IMR-90 (cell line): Measurements from ENCODE around the gene BACH1. TPM values are rescaled to one million over a fixed set of nuclear protein-coding genes. Genes with fewer than 3 reads are reported as not detected.
A peak's percentile ranks its signal among the peaks of the same experiment; 100 is the strongest.

Experiments
- ATAC-seq: fragments of 200-7000 bp; cut with Tn5 transposase; 2 replicates; pipeline ENCODE4 v1.9.1; 2020; ENCODE audit warnings: low read depth, mild to moderate bottlenecking, moderate library complexity
- BruUV-seq: library from RNA; stranded (reverse); fragments of 400-500 nt; replicated peaks from 2 replicates; lab custom pipeline; 2021; lab: Mats Ljungman, UMichigan
- CTCF ChIA-PET: fragments of 300-600 bp; formaldehyde crosslinking; extraction: SDS; loops from one replicate; lab custom pipeline; 2021; ENCODE audit warnings: antibody characterized with exemption; lab: Yijun Ruan, JAX
- POLR2A ChIA-PET: fragments of 300-600 bp; sonication (Branson Sonifier 250); formaldehyde crosslinking; loops from one replicate; lab custom pipeline; 2022; ENCODE audit warnings: antibody characterized with exemption; ENCODE audit not compliant: unreplicated experiment; lab: Charles Lee
- DNase-seq: peaks from one replicate; pipeline ENCODE4 v3.0.0; 2013
- H2AFZ ChIP-seq: replicated peaks from 2 replicates; pipeline ENCODE3; 2013; ENCODE audit warnings: low read length, mild to moderate bottlenecking; ENCODE audit not compliant: poor library complexity
- H2AK5ac ChIP-seq: 2 replicates; pipeline ENCODE4 v1.6.1; 2013; ENCODE audit warnings: low read depth, low read length, inconsistent platforms
- H2AK9ac ChIP-seq: replicated peaks from 2 replicates; pipeline ENCODE3; 2013; ENCODE audit warnings: mild to moderate bottlenecking, low read depth, low read length, moderate library complexity; ENCODE audit not compliant: poor library complexity
- H2BK120ac ChIP-seq: 2 replicates; pipeline ENCODE4 v1.6.1; 2013; ENCODE audit warnings: low read depth, low read length, inconsistent platforms
- H2BK15ac ChIP-seq: 3 replicates; pipeline ENCODE4 v1.6.1; 2013; ENCODE audit warnings: low read depth, low read length, inconsistent platforms
- H2BK20ac ChIP-seq: 2 replicates; pipeline ENCODE4 v1.6.1; 2013; ENCODE audit warnings: low read depth, mild to moderate bottlenecking, inconsistent platforms, low read length, moderate library complexity
- H2BK5ac ChIP-seq: 2 replicates; pipeline ENCODE4 v1.6.1; 2013; ENCODE audit warnings: mild to moderate bottlenecking, low read depth, low read length, inconsistent platforms; ENCODE audit not compliant: poor library complexity, severe bottlenecking
- H3K14ac ChIP-seq: replicated peaks from 2 replicates; pipeline ENCODE4 v1.6.1; 2013; ENCODE audit warnings: low read depth, low read length, inconsistent platforms
- H3K18ac ChIP-seq: 2 replicates; pipeline ENCODE4 v1.6.1; 2013; ENCODE audit warnings: low read depth, low read length, control low read depth
- H3K23ac ChIP-seq: 2 replicates; pipeline ENCODE4 v1.6.1; 2013; ENCODE audit warnings: low read depth, low read length, inconsistent platforms
- H3K27ac ChIP-seq: 2 replicates; pipeline ENCODE4 v1.5.1; 2013; ENCODE audit warnings: mild to moderate bottlenecking, control low read depth, low read length; ENCODE audit not compliant: insufficient read depth
- H3K27me3 ChIP-seq: 2 replicates; pipeline ENCODE4 v1.6.1; 2013; ENCODE audit warnings: low read length; ENCODE audit not compliant: control insufficient read depth, insufficient read depth
- H3K36me3 ChIP-seq: 2 replicates; pipeline ENCODE4 v1.6.1; 2013; ENCODE audit warnings: low read length, mixed read lengths; ENCODE audit not compliant: control insufficient read depth, insufficient read depth
- H3K4ac ChIP-seq: 2 replicates; pipeline ENCODE4 v1.6.1; 2013; ENCODE audit warnings: low read depth, low read length, inconsistent platforms
- H3K4me1 ChIP-seq: 2 replicates; pipeline ENCODE4 v1.6.1; 2013; ENCODE audit warnings: low read length, mixed read lengths; ENCODE audit not compliant: control insufficient read depth, insufficient read depth
- H3K4me2 ChIP-seq: 2 replicates; pipeline ENCODE4 v1.6.1; 2013; ENCODE audit warnings: low read depth, mild to moderate bottlenecking, control low read depth, low read length, moderate library complexity
- H3K4me3 ChIP-seq: 2 replicates; pipeline ENCODE4 v1.5.1; 2013; ENCODE audit warnings: low read depth, mild to moderate bottlenecking, control low read depth, low read length, moderate library complexity; ENCODE audit not compliant: insufficient read depth
- H3K56ac ChIP-seq: 2 replicates; pipeline ENCODE4 v1.6.1; 2013; ENCODE audit warnings: low read length, inconsistent platforms; ENCODE audit not compliant: insufficient read depth; ENCODE audit errors: extremely low read depth
- H3K79me1 ChIP-seq, 2 experiments: 2 replicates each; pipeline ENCODE4 v1.6.1; 2013; ENCODE audit warnings: low read length in 2 of 2, inconsistent platforms in 1 of 2, low read depth in 1 of 2
- H3K9ac ChIP-seq: 2 replicates; pipeline ENCODE4 v1.6.1; 2013; ENCODE audit warnings: low read depth, low read length, control low read depth
- H3K9me1 ChIP-seq: 2 replicates; pipeline ENCODE4 v1.6.1; 2013; ENCODE audit warnings: low read length, inconsistent platforms; ENCODE audit not compliant: insufficient read depth
- H3K9me3 ChIP-seq: 2 replicates; pipeline ENCODE4 v1.6.1; 2013; ENCODE audit warnings: low read length; ENCODE audit not compliant: control insufficient read depth, insufficient read depth
- H4K20me1 ChIP-seq: 2 replicates; pipeline ENCODE4 v1.6.1; 2013; ENCODE audit warnings: low read length, inconsistent platforms; ENCODE audit not compliant: insufficient read depth
- H4K5ac ChIP-seq: 2 replicates; pipeline ENCODE4 v1.6.1; 2013; ENCODE audit warnings: mild to moderate bottlenecking, low read depth, low read length, control low read depth
- H4K8ac ChIP-seq, 2 experiments: 2 replicates each; pipeline ENCODE4 v1.6.1; 2013; ENCODE audit warnings: low read depth in 2 of 2, low read length in 2 of 2, control low read depth in 1 of 2, inconsistent platforms in 1 of 2
- H4K91ac ChIP-seq: 2 replicates; pipeline ENCODE4 v1.6.1; 2013; ENCODE audit warnings: low read depth, low read length, inconsistent platforms; ENCODE audit not compliant: insufficient read depth
- BHLHE40 ChIP-seq: fragments of 150-350 bp; IDR thresholded peaks from 2 replicates; pipeline ENCODE4 v1.6.1; 2016; ENCODE audit warnings: mild to moderate bottlenecking, low read depth, low read length
- CHD1 ChIP-seq: IDR thresholded peaks from 2 replicates; pipeline ENCODE4 v1.6.1; 2012; ENCODE audit warnings: low read depth, low read length, improper control_type of control experiment
- RCOR1 ChIP-seq: IDR thresholded peaks from 2 replicates; pipeline ENCODE4 v1.6.1; 2012; ENCODE audit warnings: mild to moderate bottlenecking, low read length, improper control_type of control experiment; ENCODE audit not compliant: insufficient replicate concordance
- RFX5 ChIP-seq: IDR thresholded peaks from 2 replicates; pipeline ENCODE4 v1.8.0; 2012; ENCODE audit warnings: low read depth, mild to moderate bottlenecking, low read length, moderate library complexity
- SMC3 ChIP-seq: fragments of 150-350 bp; IDR thresholded peaks from 2 replicates; pipeline ENCODE4 v1.6.1; 2016; ENCODE audit warnings: low read depth, mild to moderate bottlenecking, antibody characterized with exemption, low read length, moderate library complexity
- WGBS, 2 experiments: methylation state at CpG; one replicate each; pipeline versions ENCODE4 v1.1.5 to v1.1.7; 2013; ENCODE audit warnings: missing lambda C conversion rate in 2 of 2; ENCODE audit not compliant: insufficient read length in 1 of 2; ENCODE audit errors: extremely low coverage in 2 of 2; 5-methylcytosine and 5-hydroxymethylcytosine counted together
- dilution Hi-C: fragments of 300-500 bp; cut with HindIII; formaldehyde crosslinking; loops from one replicate; pipeline ENCODE4 v1.14.3; 2018; ENCODE audit warnings: low sequenced_read_pairs; ENCODE audit not compliant: unreplicated experiment
- in situ Hi-C: fragments of 300-500 bp; cut with MboI; formaldehyde crosslinking; loops from 3 replicates; pipeline ENCODE4 v1.14.3; 2019; ENCODE audit warnings: low sequenced_read_pairs, inconsistent platforms, mixed read lengths
- intact Hi-C: fragments of 100-400 bp; cut with micrococcal nuclease; formaldehyde crosslinking; loops from 2 replicates; pipeline ENCODE4 v1.10.0; 2022
- polyA plus RNA-seq, 3 experiments: library from polyadenylated mRNA; depleted of rRNA; stranded (reverse); fragments of >200 nt; gene quantifications; 2 replicates each; pipeline ENCODE4 v1.2.3, GENCODE V29; 2012; ENCODE audit warnings: low replicate concordance in 1 of 3
- total RNA-seq: library from RNA; depleted of rRNA; stranded (reverse); fragments of >200 nt; gene quantifications from 2 replicates; pipeline ENCODE4 v1.2.3, GENCODE V29; 2012

BACH1 gene
- total and polyA plus RNA-seq, 2 of the 4 experiments (the other 2 are of a cell fraction): 23.1 to 108 TPM

DNA sequence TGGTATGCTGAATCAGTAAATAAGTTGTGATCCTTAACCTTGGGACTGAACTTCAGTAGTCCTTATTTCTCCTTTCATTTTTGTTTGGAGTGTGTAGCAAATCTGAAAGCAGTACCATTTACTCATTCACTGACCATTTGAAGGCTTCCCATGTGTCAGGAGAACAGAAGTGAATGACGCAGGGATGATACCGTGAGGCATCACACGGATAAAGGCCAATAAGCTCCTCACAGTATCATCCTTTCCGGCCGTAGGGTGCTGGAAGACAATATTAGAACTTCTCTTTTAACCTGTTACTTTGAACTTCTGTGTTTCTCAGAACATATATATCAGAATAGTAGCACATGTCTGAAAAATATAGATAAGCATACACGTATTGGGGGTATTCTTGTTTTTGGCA, 21.3 kb downstream of the BACH1 start:
- no TSS peak for BruUV-seq

More for the DNA sequence above, 21.3 kb downstream of the BACH1 start:
- H2BK120ac ChIP-seq: no peak overlapping the region
- no peak overlapping the region for H3K18ac ChIP-seq
- 0 out of 2 replicates have a peak overlapping the region, but pooled peaks have one; percentile 45 for H3K23ac ChIP-seq
- H3K4me1 ChIP-seq: peaks cover 21% of the 10 kb centered on the region
- H2BK5ac ChIP-seq: no peak overlapping the region
- POLR2A ChIA-PET: no interaction called here
- DNase-seq (no peak), ATAC-seq (no peak)
- H4K91ac ChIP-seq: no peak overlapping the region
- H2AFZ ChIP-seq: no peak overlapping the region
- H3K36me3 ChIP-seq: peaks cover 21% of the 10 kb centered on the region
- H3K4me2 ChIP-seq: no peak overlapping the region
- WGBS, 2 experiments: no CpG with 5 or more reads among the region's 6 CpGs
- CTCF ChIA-PET: no interaction called here
- no peak overlapping the region for H3K56ac ChIP-seq
- intact Hi-C loops: no loop called here
- peaks cover 2 to 74% of the 10 kb centered on the region in 2 experiments; a peak in 2 of 4 replicates for H3K79me1 ChIP-seq
- no peak overlapping the region for H4K8ac ChIP-seq
- peaks cover 32% of the 10 kb centered on the region for H3K9me1 ChIP-seq
- H4K5ac ChIP-seq: no peak overlapping the region
- no peak overlapping the region for H2BK15ac ChIP-seq
- H4K20me1 ChIP-seq: peaks cover 92% of the 10 kb centered on the region
- no peak overlapping the region for H3K9ac ChIP-seq
- no peak overlapping the region for H2BK20ac ChIP-seq
- no peak overlapping the region for H3K4ac ChIP-seq
- no peak overlapping the region for H3K27ac ChIP-seq
- H3K9me3 ChIP-seq: no peaks in the 10 kb centered on the region
- H3K14ac ChIP-seq: no peak overlapping the region; the same call in 1 of the 2 replicates
- H2AK9ac ChIP-seq: no peak overlapping the region
- dilution Hi-C loops: no loop called here
- TF ChIP-seq RCOR1 (no peak), CHD1 (no peak), BHLHE40 (no peak), RFX5 (no peak), SMC3 (no peak)
- no peak overlapping the region for H2AK5ac ChIP-seq
- no peaks in the 10 kb centered on the region for H3K27me3 ChIP-seq
- H3K4me3 ChIP-seq: no peak overlapping the region
- in situ Hi-C loops: no loop called here
